Activated CD4-positive, CD25-positive, alpha-beta regulatory T cell treated with anti-CD3 and anti-CD28 coated beads, Interleukin-2, amount 50 U/mL, for 24 hours (primary cell): Measurements from ENCODE around the gene CNTN1.
"Not testable (repeated sequence)": the region's sequence is repeated elsewhere in the genome, so short reads cannot be mapped to it uniquely, and the experiment has no call there.

Source experiments
- ATAC-seq, 2 donors: fragments of 150-1000 bp; cut with Tn5 transposase; one replicate each; pipeline ENCODE4 v1.10.0; 2021; ENCODE audit warnings: mild to moderate bottlenecking in 1 of 2, moderate library complexity in 1 of 2

Gene CNTN1

GRCh38 chr12:40701756-40702155, 9.5 kb downstream of the CNTN1 start:
- no peak for ATAC-seq

DNA sequence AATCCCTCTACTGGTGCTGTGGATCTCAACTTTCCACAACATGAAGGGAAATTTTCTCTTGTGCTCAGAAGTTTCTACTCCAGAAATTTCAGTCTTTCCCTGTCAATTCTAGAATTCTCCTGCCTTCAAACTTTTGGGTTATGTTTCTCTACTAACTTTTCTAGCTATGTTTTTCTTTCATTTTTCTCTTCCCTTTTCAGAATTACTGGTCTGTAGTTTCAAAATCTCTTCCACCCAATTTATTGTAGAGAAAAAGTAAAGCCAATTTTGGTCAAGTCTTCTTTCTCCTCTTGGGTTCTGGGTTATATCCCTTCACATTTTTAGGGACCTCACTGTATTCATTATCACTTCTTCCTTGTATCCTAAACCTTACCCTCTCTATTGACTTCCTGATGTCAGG, 18.9 kb downstream of the CNTN1 start:
- ATAC-seq: no peak

- no peak for ATAC-seq
Observed at GRCh38 chr12:40714636-40715035, 22.4 kb downstream of the CNTN1 start.

DNA sequence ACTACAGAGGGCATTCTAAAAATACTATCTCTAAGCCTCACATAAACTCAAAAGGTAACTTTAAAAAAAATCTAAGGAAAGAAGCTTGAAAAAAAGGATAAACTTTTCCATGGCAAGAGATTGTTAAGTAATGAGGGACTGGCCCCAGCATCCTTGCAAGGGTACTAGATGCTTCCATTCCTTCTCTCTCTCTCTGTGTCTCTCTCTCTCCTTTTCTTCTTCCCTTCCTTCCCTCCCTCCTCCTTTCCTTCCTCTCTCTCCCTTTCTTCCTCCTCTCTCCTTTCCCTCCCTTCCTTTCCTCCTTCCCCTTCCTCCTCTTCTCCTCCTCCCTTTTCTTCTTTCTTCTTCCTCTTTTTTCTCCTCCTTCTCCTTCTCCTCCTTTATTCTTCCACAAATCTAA, 23.8 kb downstream of the CNTN1 start:
- ATAC-seq: no peak

GRCh38 chr12:40717576-40717975, 25.3 kb downstream of the CNTN1 start:
- ATAC-seq: no peak

GRCh38 chr12:40718878-40719372, 26.7 kb downstream of the CNTN1 start:
- no peak for ATAC-seq

GRCh38 chr12:40723001-40723400, 30.8 kb downstream of the CNTN1 start:
- no peak for ATAC-seq

DNA sequence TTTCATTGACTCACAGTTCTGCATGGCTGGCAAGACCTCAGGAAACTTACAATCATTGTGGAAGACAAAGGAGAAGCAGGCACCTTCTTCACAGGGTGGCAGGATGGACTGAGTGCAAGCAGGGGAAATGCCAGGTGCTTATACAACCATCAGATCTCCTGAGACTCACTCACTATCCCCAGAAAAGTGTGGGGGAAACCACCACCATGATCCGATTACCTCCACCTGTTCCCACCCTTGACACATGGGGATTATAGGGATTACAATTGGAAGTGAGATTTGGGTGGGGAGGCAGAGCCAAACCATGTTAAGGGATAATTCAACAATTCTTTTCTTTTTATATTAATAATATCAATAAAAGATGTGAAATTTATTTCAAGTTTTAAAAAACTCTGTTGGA, 34.1 kb downstream of the CNTN1 start:
- no peak for ATAC-seq

GRCh38 chr12:40727774-40728483, 35.7 kb downstream of the CNTN1 start:
- ATAC-seq: no peak

GRCh38 chr12:40730281-40730680, 38.0 kb downstream of the CNTN1 start:
- no peak for ATAC-seq

GRCh38 chr12:40733871-40734270, 41.6 kb downstream of the CNTN1 start:
- no peak for ATAC-seq

- ATAC-seq: no peak
Observed at GRCh38 chr12:40734276-40734675, 42.0 kb downstream of the CNTN1 start.

DNA sequence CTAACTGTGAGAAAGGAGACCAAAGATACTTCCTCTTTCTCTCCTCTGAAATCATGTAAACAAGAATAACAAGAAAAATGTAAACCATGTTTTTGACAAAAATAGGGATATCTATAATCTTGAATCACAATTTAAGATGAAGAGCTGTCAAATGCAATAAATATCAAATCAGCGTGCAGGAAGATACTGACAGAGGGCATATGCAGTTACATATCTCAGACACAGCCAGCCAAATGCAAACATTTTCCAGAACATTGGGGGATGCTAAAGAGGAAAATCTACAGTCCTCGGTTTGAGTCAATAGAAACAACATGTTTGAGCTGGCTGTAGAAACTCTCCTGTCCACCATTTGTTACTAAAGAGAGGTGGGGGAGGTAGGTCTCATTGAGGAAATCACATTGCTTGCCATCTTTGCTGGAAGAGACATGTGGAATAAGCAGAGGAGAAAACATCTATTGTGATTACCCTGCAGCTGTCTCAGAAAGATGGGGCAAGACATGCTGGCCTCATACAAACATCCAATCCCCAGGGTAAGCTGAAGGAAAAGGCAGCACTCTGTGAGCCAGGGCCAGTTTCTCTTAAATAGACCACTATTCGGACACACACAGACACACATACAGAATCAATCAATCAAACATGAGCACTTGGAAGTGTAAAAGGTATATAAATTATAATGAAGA, 43.5 kb downstream of the CNTN1 start:
- ATAC-seq: no peak

DNA sequence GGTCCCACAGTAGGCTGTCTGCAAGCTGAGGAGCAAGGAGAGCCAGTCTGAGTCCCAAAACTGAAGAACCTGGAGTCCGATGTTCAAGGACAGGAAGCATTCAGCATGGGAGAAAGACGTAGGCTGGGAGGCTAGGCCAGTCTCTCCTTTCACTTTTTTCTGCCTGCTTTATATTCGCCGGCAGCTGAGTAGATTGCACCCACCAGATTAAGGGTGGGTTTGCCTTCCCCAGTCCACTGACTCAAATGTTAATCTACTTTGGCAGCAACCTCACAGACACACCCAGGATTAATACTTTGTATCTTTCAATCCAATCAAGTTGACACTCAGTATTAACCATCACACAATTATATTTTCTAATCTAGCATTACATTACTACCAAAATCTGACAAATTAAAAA, 45.2 kb downstream of the CNTN1 start:
- ATAC-seq: not testable (repeated sequence)

GRCh38 chr12:40738856-40739255, 46.6 kb downstream of the CNTN1 start:
- ATAC-seq: no peak

GRCh38 chr12:40742041-40742440, 49.8 kb downstream of the CNTN1 start:
- no peak for ATAC-seq

GRCh38 chr12:40745386-40745785, 53.1 kb downstream of the CNTN1 start:
- ATAC-seq: no peak

- no peak for ATAC-seq
Observed at GRCh38 chr12:40749863-40750262, 57.6 kb downstream of the CNTN1 start.

- no peak for ATAC-seq
Observed at GRCh38 chr12:40752011-40752410, 59.8 kb downstream of the CNTN1 start.

DNA sequence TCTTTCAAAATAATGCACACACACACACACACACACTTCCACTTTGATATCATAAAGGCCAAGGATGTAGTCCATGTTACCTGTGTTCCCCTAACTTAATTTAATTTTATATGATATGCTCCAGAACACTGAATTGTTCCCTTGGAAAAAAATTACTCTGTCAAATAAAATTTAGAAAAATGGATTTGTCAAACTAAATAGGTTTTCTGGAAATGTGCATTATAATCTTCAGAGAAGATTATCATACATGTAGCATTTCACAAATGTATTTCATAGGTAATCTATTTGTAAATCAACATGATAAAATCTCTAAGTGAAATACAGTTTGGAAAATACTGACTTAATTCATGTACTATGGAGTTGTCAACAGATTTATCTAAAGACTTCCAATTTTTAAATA, 68.6 kb downstream of the CNTN1 start:
- ATAC-seq: no peak

GRCh38 chr12:40762072-40762471, 69.8 kb downstream of the CNTN1 start:
- no peak for ATAC-seq

DNA sequence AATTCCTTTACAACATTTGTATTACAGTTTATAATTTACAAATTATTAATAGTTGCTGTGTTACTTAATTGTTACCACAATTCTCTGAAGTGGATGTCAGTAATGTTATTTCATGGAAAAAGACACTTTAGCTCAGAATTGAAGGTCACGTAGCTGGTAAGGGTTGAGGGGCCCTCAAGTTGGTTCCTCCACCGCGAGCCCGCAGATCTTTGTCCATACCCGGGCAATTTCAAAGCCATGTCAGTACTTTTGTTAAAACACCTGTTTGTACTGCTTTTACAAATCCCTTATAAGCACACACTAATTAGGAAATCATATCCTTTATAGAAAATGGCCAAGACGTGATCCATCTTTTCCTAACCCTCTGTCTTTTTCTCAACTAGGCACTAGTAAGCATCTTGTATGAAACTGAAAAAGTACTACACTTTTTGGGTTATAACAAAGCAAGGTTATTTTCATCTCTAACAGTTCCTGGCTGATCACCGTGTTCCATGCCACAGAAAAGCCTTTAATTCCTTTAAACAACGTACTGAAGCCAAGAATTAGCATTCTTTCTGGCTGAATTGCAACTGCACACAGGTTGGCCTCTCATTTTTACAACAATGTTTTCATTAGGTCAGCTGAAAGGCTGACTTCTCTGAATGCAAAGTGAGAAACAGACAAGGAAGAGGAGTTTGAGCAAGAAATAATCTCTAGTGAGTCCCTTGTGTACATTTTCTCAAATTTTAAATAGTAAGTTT, 76.1 kb downstream of the CNTN1 start:
- ATAC-seq: no peak

- no peak for ATAC-seq
Observed at GRCh38 chr12:40769846-40770245, 77.6 kb downstream of the CNTN1 start.

DNA sequence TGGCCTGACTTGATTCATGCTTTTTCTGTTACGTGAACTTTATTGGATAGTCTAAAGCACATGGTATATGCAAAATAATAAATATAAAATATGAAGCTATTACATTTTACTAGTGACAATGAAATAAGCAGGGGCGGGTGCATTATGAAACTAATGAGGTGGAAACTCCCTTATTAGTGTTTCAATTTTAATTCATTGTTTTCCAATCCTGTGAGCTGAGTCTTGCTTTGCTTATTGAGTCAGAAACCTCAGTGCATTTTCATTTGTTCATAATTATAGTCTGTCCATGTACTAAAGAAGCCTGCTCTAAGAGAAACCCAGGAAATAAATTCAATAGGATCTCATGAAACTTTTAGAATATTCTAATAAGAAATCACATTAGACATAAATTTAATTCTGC, 78.5 kb downstream of the CNTN1 start:
- no peak for ATAC-seq
